GM12878 (cell line): ENCODE results near the gene SLC25A39. TPM values are rescaled to one million over a fixed set of nuclear protein-coding genes. Genes with fewer than 3 reads are reported as not detected.

Source experiments
- BACH1 ChIP-seq: fragments of 450-650 bp; IDR thresholded peaks from 2 replicates; pipeline ENCODE4 v1.6.1; 2017; ENCODE audit warnings: mild to moderate bottlenecking, borderline replicate concordance
- BCLAF1 ChIP-seq: fragments of 450-650 bp; IDR thresholded peaks from 2 replicates; pipeline ENCODE4 v1.6.1; 2017; ENCODE audit warnings: antibody characterized with exemption, mild to moderate bottlenecking, moderate library complexity
- BRCA1 ChIP-seq: IDR thresholded peaks from 2 replicates; pipeline ENCODE4 v1.6.1; 2011; ENCODE audit warnings: low read depth, low read length, improper control_type of control experiment
- CREB1 ChIP-seq: IDR thresholded peaks from 2 replicates; pipeline ENCODE4 v1.6.1; 2012; ENCODE audit warnings: low read depth, mild to moderate bottlenecking, inconsistent platforms
- EGR1 ChIP-seq, 2 experiments: IDR thresholded peaks; 1 replicate in 1 of 2; 2 replicates in 1 of 2; pipeline ENCODE4 v1.6.1; 2011 to 2012; ENCODE audit warnings: low read depth in 2 of 2, low read length in 2 of 2, borderline replicate concordance in 1 of 2, mild to moderate bottlenecking in 1 of 2, moderate library complexity in 1 of 2
- GATAD2B ChIP-seq: fragments of 450-650 bp; conservative IDR thresholded peaks from 2 replicates; pipeline ENCODE4 v1.6.1; 2017; ENCODE audit warnings: low read depth, mild to moderate bottlenecking, moderate library complexity
- IKZF1 ChIP-seq: fragments of 450-650 bp; conservative IDR thresholded peaks from 2 replicates; pipeline ENCODE4 v1.6.1; 2017; ENCODE audit warnings: antibody characterized with exemption, mild to moderate bottlenecking
- NFIC ChIP-seq: IDR thresholded peaks from 2 replicates; pipeline ENCODE4 v1.6.1; 2012; ENCODE audit warnings: low read depth, mild to moderate bottlenecking, inconsistent platforms, low read length, moderate library complexity
- RB1 ChIP-seq: fragments of 450-650 bp; formaldehyde crosslinking; IDR thresholded peaks from 2 replicates; pipeline ENCODE4 v1.6.1; 2017; ENCODE audit warnings: mild to moderate bottlenecking, borderline replicate concordance
- SIN3A ChIP-seq: IDR thresholded peaks from 2 replicates; pipeline ENCODE4 v1.6.1; 2012; ENCODE audit warnings: low read depth, low read length, improper control_type of control experiment
- STAT1 ChIP-seq: fragments of 450-650 bp; conservative IDR thresholded peaks from 2 replicates; pipeline ENCODE4 v1.6.1; 2014; ENCODE audit warnings: antibody characterized with exemption, mild to moderate bottlenecking
- ZNF592 ChIP-seq: fragments of 450-650 bp; IDR thresholded peaks from 2 replicates; pipeline ENCODE4 v1.6.1; 2017; ENCODE audit warnings: mild to moderate bottlenecking, moderate library complexity
- polyA plus RNA-seq, 11 experiments: library from polyadenylated mRNA; depleted of rRNA in 4 of 11; unstranded in 6 of 11; stranded (reverse) in 5 of 11; fragments of >200 nt; fragmentation: Nextera tagmentation in 4 of 11; fragmentation: Illumina TruSeq in 1 of 11; extraction: Ambion mirVana in 4 of 11; extraction: Trizol in 1 of 11; gene quantifications; 1 replicate in 1 of 11; 2 replicates in 10 of 11; pipeline versions ENCODE4 v1.2.1 to v1.2.3, GENCODE V29; 2011 to 2016; ENCODE audit warnings: inconsistent platforms in 2 of 11, missing spikeins in 2 of 11, low read depth in 1 of 11
- total RNA-seq, 4 experiments: library from RNA; depleted of rRNA in 3 of 4; stranded (reverse); fragments of >200 nt in 3 of 4; fragmentation: Illumina TruSeq in 1 of 4; extraction: Trizol in 1 of 4; gene quantifications; 2 replicates each; pipeline versions ENCODE4 v1.2.1 to v1.2.3, GENCODE V29; 2013 to 2021

Gene SLC25A39
- total and polyA plus RNA-seq, 10 of the 15 experiments (the other 5 are each of a cell fraction or from before 2014, with no cell fraction given): 3.5 to 270 (median 150) TPM

- TF ChIP-seq ZNF592 (peak; percentile 71; the same call in 1 of the 2 replicates), IKZF1 (peak; percentile 72), BRCA1 (no peak), CREB1 (no peak), EGR1 (IDR thresholded peaks at IDR 0.05; ENCODE audit: borderline replicate concordance in 1 of 2, low read depth in 2 of 2, low read length in 2 of 2) (peak in 1 of 2 experiments; percentile 38; a peak in 1 of 3 replicates), RB1 (peak; percentile 78; the same call in 1 of the 2 replicates), STAT1 (no peak), GATAD2B (peak; percentile 92), NFIC (no peak), SIN3A (no peak), BACH1 (peak; percentile 55), BCLAF1 (peak; percentile 49; the same call in 1 of the 2 replicates)
These were observed 39.1 kb upstream of the SLC25A39 start, which contains the start of gene FAM171A2 (continued) for GRCh38 chr17:44363613-44364159.
